Body of pancreas (tissue), 4 donors: ENCODE measurements around the gene SHISAL1. TPM values are rescaled to one million over a fixed set of nuclear protein-coding genes. Genes with fewer than 3 reads are reported as not detected.
"Not testable (repeated sequence)": the region's sequence is repeated elsewhere in the genome, so short reads cannot be mapped to it uniquely, and the experiment has no call there.

Experiments used
- ATAC-seq: fragments of 150-250 bp; one replicate; pipeline ENCODE4 v1.9.1; 2016
- DNase-seq, 4 donors: peaks; one replicate each; pipeline ENCODE4 v3.0.0-alpha.2; 2019
- H3K27ac ChIP-seq, 4 donors: fragments of 200-600 bp; sonication (generic); 1 replicate in 3 of 4; 2 replicates in 1 of 4; pipeline versions ENCODE4 v1.5.1 to v1.6.1; 2016 to 2019; ENCODE audit warnings: mild to moderate bottlenecking in 1 of 4, mixed read lengths in 1 of 4, moderate library complexity in 1 of 4
- H3K27me3 ChIP-seq, 2 donors: fragments of 200-600 bp; sonication (generic); one replicate each; pipeline ENCODE4 v1.6.0; 2016; ENCODE audit warnings: mild to moderate bottlenecking in 1 of 2
- H3K36me3 ChIP-seq, 2 donors: fragments of 200-600 bp; sonication (generic); replicated peaks in 1 of 2; 2 replicates each; pipeline ENCODE4 v1.5.1; 2016; ENCODE audit warnings: low read depth in 2 of 2; ENCODE audit not compliant: insufficient read depth in 1 of 2
- H3K4me1 ChIP-seq: fragments of 200-600 bp; sonication (generic); one replicate; pipeline ENCODE4 v1.6.0; 2016
- H3K4me3 ChIP-seq, 2 donors: fragments of 200-600 bp; sonication (generic); 1 replicate in 1 of 2; 2 replicates in 1 of 2; pipeline ENCODE4 v1.5.1; 2016 to 2019
- H3K9me3 ChIP-seq, 3 donors: fragments of 200-600 bp; sonication (generic); 1 replicate in 2 of 3; 2 replicates in 1 of 3; pipeline ENCODE4 v1.5.1; 2016
- CTCF ChIP-seq, 7 experiments: fragments of 450-650 bp in 4 of 7; fragments of 200-600 bp in 3 of 7; sonication (generic) in 3 of 7; IDR thresholded peaks; one replicate each; pipeline ENCODE4 v1.5.1; 2016 to 2019; ENCODE audit warnings: antibody characterized with exemption in 7 of 7
- POLR2A ChIP-seq, 3 donors: fragments of 450-650 bp; IDR thresholded peaks; one replicate each; pipeline ENCODE4 v1.6.1; 2016; ENCODE audit warnings: antibody characterized with exemption in 3 of 3, mild to moderate bottlenecking in 2 of 3
- WGBS, 2 donors: methylation state at CpG; one replicate each; pipeline ENCODE4 v1.1.5; 2017; 5-methylcytosine and 5-hydroxymethylcytosine counted together
- intact Hi-C: fragments of 100-400 bp; cut with DNase I; formaldehyde crosslinking; loops from one replicate; pipeline ENCODE4 v1.15.1; 2023
- total RNA-seq, 2 donors: library from RNA; depleted of rRNA; stranded (reverse); fragments of >200 nt; gene quantifications; one replicate each; pipeline ENCODE4 v1.1.0, GENCODE V29; 2016

SHISAL1 gene
- total RNA-seq, 2 donors from 2014 or later = 0.78 to 1.6 TPM

DNA sequence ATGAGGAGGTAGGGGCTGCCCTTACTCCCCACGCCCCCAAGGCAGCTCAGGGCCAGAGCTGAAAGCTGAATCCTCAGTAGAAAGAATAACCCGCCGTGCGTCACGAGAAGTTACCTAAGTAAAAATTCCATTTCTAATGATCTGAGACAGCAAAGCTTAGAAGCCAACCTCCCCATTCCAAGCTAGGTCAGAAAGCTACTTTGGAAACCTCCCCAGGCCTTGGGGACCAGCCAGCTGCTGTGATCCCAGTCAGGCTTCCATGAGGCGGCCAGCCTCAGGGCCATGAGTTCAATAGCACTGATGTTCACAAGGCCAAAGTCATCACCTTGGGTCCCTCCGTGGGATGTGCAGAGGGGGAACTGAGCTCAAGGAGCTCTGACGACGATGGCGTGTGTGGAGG, 6.9 kb downstream of the SHISAL1 start:
- 68 to 70% methylated on average over 10 of the region's 10 CpGs for WGBS, 2 donors
- TF ChIP-seq POLR2A (IDR thresholded peaks at IDR 0.05) = no peak
- TF ChIP-seq CTCF (IDR thresholded peaks at IDR 0.05) = no peak
- H3K27ac ChIP-seq = no peak overlapping the region
- no peaks in the 10 kb centered on the region for H3K4me1 ChIP-seq
- intact Hi-C loops = no loop called here
- no peaks in the 10 kb centered on the region for H3K9me3 ChIP-seq
- peak; percentile 18 for ATAC-seq
- no peaks in the 10 kb centered on the region for H3K36me3 ChIP-seq
- H3K27me3 ChIP-seq = no peaks in the 10 kb centered on the region
- no peak overlapping the region for H3K4me3 ChIP-seq
- peak in 3 of 4 donors; percentile 25 to 35 (median 30) for DNase-seq

GRCh38 chr22:44305455-44305854, 7.3 kb downstream of the SHISAL1 start:
- intact Hi-C loops = no loop called here
- ATAC-seq (no peak), DNase-seq (no peak)
- Histone ChIP-seq H3K36me3 (no peaks in the 10 kb centered on the region), H3K27ac (no peak overlapping the region), H3K9me3 (no peaks in the 10 kb centered on the region), H3K4me1 (no peaks in the 10 kb centered on the region), H3K4me3 (no peak overlapping the region), H3K27me3 (no peaks in the 10 kb centered on the region)
- 66 to 69% methylated on average over 7 to 13 of the region's 13 CpGs for WGBS, 2 donors
- no peak for TF ChIP-seq POLR2A (IDR thresholded peaks at IDR 0.05)
- no peak for TF ChIP-seq CTCF (IDR thresholded peaks at IDR 0.05)

DNA sequence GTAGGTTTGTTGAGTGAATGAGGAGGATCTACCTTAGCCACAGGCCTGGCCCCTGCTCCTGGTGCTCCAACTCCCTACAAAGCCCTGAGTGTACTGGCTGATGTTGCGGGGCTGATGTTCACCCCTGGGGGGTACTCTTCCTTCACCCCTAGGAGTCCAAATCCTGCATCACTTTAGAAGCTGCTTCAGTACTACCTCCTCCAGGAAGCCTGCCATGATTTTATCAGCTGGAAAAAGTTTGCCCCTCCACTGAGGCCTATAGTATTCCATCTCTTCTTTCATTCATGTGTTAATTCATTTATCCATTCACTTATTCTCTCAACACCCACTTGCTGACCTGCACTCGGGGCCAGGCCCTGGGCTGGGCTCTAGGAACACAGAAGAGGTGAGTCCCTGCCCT, 7.8 kb downstream of the SHISAL1 start:
- intact Hi-C loops = no loop called here
- H3K27ac ChIP-seq = no peak overlapping the region
- ATAC-seq (no peak), DNase-seq (no peak)
- no peaks in the 10 kb centered on the region for H3K4me1 ChIP-seq
- 70 to 88% methylated on average over 2 of the region's 2 CpGs for WGBS, 2 donors
- TF ChIP-seq CTCF (IDR thresholded peaks at IDR 0.05) (no peak), POLR2A (IDR thresholded peaks at IDR 0.05) (no peak)
- no peaks in the 10 kb centered on the region for H3K9me3 ChIP-seq
- H3K4me3 ChIP-seq = no peak overlapping the region
- no peaks in the 10 kb centered on the region for H3K36me3 ChIP-seq
- no peaks in the 10 kb centered on the region for H3K27me3 ChIP-seq

- no peak for TF ChIP-seq POLR2A (IDR thresholded peaks at IDR 0.05)
- no peak for TF ChIP-seq CTCF (IDR thresholded peaks at IDR 0.05)
- H3K27ac ChIP-seq = no peak overlapping the region
- no peaks in the 10 kb centered on the region for H3K36me3 ChIP-seq
- no peak for ATAC-seq
- no peaks in the 10 kb centered on the region for H3K4me1 ChIP-seq
- intact Hi-C loops = no loop called here
- DNase-seq = peak in 1 of 4 donors; percentile 14
- H3K4me3 ChIP-seq = no peak overlapping the region
- 64 to 70% methylated on average over 3 to 9 of the region's 9 CpGs for WGBS, 2 donors
- no peaks in the 10 kb centered on the region for H3K27me3 ChIP-seq
- H3K9me3 ChIP-seq = no peaks in the 10 kb centered on the region
These were observed 8.4 kb downstream of the SHISAL1 start for GRCh38 chr22:44304354-44304753.

GRCh38 chr22:44302363-44302762, 10.4 kb downstream of the SHISAL1 start:
- ATAC-seq, H3K27ac ChIP-seq, H3K36me3 ChIP-seq, H3K9me3 ChIP-seq, H3K4me3 ChIP-seq, DNase-seq, intact Hi-C loops, H3K4me1 ChIP-seq, H3K27me3 ChIP-seq: not testable (repeated sequence)
- 85 to 86% methylated on average over 7 of the region's 10 CpGs for WGBS, 2 donors
